Astrocyte of the cerebellum (primary cell): ENCODE measurements around the gene RNF123.

ENCODE experiments used
- DNase-seq: peaks from one replicate; pipeline ENCODE4 v3.0.0-alpha.2; 2011; ENCODE audit warnings: low read depth
- H3K4me3 ChIP-seq: 2 replicates; pipeline ENCODE4 v1.5.1; 2011; ENCODE audit warnings: mild to moderate bottlenecking, low read depth, low read length, moderate library complexity
- in situ Hi-C: cut with HindIII; loops from 2 replicates; pipeline ENCODE4 v1.10.0; 2017; ENCODE audit warnings: low sequenced_read_pairs
- TF ChIP-seq, protein P1 (sequence below): IDR thresholded peaks from 2 replicates; pipeline ENCODE4 v1.5.1; 2012; ENCODE audit warnings: low read length, low read depth, moderate library complexity, mild to moderate bottlenecking; ENCODE audit errors: missing control alignments

The RNF123 gene

DNA sequence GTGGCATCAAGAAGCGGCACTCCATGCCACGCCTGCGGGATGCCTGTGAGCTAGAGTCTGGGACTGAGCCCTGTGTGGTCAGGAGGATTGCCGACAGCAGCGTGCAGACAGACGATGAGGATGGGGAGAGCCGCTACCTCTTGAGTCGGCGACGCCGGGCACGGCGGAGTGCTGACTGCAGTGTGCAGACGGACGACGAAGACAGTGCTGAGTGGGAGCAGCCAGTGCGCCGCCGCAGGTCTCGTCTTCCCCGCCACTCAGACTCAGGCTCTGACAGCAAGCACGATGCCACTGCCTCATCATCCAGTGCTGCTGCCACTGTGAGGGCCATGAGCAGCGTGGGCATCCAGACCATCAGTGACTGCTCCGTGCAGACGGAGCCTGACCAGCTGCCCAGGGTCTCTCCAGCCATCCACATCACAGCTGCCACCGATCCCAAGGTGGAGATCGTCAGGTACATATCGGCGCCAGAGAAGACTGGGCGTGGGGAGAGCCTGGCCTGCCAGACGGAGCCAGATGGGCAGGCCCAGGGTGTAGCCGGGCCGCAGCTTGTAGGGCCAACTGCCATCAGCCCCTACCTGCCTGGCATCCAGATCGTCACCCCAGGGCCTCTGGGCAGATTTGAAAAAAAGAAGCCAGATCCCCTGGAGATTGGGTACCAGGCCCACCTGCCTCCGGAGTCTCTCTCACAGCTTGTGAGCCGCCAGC, 32.0 kb upstream of the RNF123 start:
- TF ChIP-seq, protein P1, sequence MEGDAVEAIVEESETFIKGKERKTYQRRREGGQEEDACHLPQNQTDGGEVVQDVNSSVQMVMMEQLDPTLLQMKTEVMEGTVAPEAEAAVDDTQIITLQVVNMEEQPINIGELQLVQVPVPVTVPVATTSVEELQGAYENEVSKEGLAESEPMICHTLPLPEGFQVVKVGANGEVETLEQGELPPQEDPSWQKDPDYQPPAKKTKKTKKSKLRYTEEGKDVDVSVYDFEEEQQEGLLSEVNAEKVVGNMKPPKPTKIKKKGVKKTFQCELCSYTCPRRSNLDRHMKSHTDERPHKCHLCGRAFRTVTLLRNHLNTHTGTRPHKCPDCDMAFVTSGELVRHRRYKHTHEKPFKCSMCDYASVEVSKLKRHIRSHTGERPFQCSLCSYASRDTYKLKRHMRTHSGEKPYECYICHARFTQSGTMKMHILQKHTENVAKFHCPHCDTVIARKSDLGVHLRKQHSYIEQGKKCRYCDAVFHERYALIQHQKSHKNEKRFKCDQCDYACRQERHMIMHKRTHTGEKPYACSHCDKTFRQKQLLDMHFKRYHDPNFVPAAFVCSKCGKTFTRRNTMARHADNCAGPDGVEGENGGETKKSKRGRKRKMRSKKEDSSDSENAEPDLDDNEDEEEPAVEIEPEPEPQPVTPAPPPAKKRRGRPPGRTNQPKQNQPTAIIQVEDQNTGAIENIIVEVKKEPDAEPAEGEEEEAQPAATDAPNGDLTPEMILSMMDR = no peak
- in situ Hi-C loops = no loop called here
- no peak for DNase-seq
- H3K4me3 ChIP-seq = no peak overlapping the region

DNA sequence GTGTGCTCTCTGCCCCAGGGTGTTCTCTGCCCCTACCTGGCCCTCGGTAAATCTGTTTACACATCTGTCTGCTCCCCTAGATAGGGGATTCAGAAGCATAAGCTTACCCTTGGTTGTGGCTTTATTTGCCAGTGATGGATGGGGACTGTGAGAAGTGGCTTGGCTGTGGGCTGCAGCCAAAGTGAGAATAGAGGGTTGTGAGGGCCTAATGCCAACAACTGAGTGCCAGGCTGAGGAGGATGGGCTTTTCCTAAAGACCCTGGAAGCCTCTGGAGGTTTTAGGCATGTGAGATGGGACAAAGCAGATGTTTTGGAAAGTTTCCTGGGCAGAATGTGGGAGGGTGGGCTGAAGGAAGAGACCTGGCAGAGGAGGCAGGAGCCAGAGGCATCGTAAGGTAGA, 30.6 kb upstream of the RNF123 start:
- DNase-seq = no peak
- H3K4me3 ChIP-seq = no peak overlapping the region
- TF ChIP-seq, protein P1 = no peak
- in situ Hi-C loops = no loop called here

DNA sequence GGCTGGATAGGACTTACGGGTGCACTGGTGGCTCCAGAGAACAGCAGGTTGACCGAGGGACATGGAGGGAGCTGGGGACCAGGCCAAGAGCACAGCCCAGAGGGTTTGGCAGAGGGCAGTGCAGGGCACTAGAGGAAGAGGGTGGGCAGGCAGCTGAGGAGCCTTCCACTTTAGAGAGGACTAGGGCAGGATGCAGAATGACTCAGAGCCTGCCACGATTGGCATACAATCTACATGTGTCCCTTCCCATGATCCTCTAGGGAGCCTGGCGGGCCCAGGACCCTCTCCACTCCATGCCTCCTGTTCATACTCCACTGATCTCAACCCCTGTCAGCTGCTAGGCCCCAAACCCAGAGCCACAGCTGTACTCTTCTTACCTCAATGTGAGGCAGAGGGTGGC, 29.6 kb upstream of the RNF123 start:
- TF ChIP-seq, protein P1 = no peak
- in situ Hi-C loops = no loop called here
- no peak overlapping the region for H3K4me3 ChIP-seq
- DNase-seq = no peak

DNA sequence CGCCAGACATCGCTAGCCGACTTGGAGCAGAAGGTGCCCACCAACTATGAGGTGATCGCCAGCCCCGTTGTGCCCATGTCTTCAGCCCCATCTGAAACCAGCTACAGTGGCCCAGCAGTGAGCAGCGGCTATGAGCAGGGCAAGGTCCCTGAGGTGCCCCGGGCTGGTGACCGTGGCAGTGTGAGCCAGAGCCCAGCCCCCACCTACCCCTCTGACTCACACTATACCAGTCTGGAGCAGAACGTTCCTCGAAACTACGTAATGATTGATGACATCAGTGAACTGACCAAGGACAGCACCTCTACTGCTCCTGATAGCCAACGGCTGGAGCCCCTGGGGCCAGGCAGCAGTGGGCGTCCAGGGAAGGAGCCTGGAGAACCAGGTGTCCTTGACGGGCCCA, 28.1 kb upstream of the RNF123 start:
- TF ChIP-seq, protein P1 = no peak
- in situ Hi-C loops = no loop called here
- no peak for DNase-seq
- H3K4me3 ChIP-seq = no peak overlapping the region

DNA sequence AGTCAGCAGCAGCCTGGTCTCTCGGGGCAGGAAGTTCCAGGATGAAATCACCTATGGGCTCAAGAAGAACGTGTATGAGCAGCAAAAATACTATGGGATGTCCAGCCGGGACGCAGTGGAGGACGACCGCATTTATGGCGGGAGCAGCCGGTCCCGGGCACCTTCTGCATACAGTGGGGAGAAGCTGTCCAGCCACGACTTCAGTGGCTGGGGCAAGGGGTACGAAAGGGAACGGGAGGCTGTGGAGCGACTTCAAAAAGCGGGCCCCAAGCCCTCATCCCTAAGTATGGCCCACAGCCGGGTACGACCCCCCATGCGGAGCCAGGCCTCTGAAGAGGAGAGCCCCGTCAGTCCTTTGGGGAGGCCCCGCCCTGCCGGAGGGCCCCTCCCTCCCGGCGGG, 27.3 kb upstream of the RNF123 start:
- no peak overlapping the region for H3K4me3 ChIP-seq
- TF ChIP-seq, protein P1 = no peak
- DNase-seq = no peak
- in situ Hi-C loops = no loop called here

DNA sequence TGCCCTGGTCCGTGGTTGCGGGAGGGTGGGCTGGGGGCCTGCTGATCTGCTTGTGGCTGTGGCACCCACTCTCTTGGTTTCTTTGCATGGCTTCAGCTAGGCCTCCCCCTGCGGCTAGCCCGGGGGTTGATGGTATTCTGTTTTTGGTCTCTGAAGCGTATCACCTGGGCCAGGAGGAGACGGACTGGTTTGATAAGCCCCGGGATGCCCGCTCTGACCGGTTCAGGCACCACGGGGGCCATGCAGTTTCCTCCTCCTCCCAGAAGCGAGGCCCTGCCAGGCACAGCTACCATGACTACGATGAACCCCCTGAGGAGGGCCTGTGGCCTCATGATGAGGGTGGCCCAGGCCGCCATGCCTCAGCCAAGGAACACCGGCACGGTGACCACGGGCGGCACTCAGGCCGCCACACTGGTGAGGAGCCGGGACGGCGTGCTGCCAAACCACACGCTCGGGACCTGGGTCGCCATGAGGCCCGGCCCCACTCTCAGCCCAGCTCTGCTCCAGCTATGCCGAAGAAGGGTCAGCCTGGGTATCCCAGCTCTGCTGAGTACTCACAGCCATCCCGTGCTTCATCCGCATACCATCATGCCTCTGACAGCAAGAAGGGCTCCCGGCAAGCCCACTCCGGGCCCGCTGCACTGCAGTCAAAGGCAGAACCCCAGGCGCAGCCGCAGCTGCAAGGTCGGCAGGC, 26.5 kb upstream of the RNF123 start:
- TF ChIP-seq, protein P1 = no peak
- in situ Hi-C loops = no loop called here
- no peak for DNase-seq
- no peak overlapping the region for H3K4me3 ChIP-seq
